HepG2 (cell line): Measurements from ENCODE around the gene SLC22A23. TPM values are rescaled to one million over a fixed set of nuclear protein-coding genes. Genes with fewer than 3 reads are reported as not detected.
A peak's percentile ranks its signal among the peaks of the same experiment; 100 is the strongest.

Source experiments
- ARID5B ChIP-seq: IDR thresholded peaks from 2 replicates; pipeline ENCODE4 v1.4.0; 2020; ENCODE audit warnings: mild to moderate bottlenecking, missing genetic modification reagents
- BRF2 ChIP-seq: sonication (generic); formaldehyde crosslinking; IDR thresholded peaks from 2 replicates; pipeline ENCODE4 v1.8.1; 2022; ENCODE audit warnings: mild to moderate bottlenecking, missing genetic modification reagents
- CSRNP1 ChIP-seq: sonication (generic); formaldehyde crosslinking; IDR thresholded peaks from 2 replicates; pipeline ENCODE4 v1.8.1; 2023; ENCODE audit warnings: mild to moderate bottlenecking, missing genetic modification reagents
- GATA4 ChIP-seq: sonication (generic); IDR thresholded peaks from 2 replicates; pipeline ENCODE4 v1.6.1; 2016; ENCODE audit warnings: antibody characterized with exemption, low read depth, borderline replicate concordance
- HNRNPK ChIP-seq: fragments of 200-400 bp; formaldehyde crosslinking; IDR thresholded peaks from 2 replicates; pipeline ENCODE4 v1.6.1; 2018; ENCODE audit warnings: low read length, low read depth, moderate library complexity, mild to moderate bottlenecking; ENCODE audit not compliant: poor library complexity, severe bottlenecking
- MED8 ChIP-seq: sonication (generic); formaldehyde crosslinking; IDR thresholded peaks from 2 replicates; pipeline ENCODE4 v1.8.1; 2023; ENCODE audit warnings: mild to moderate bottlenecking, missing genetic modification reagents; ENCODE audit not compliant: insufficient replicate concordance
- NFRKB ChIP-seq: fragments of 450-650 bp; IDR thresholded peaks from 2 replicates; pipeline ENCODE4 v1.6.1; 2017
- RBM39 ChIP-seq: fragments of 200-400 bp; formaldehyde crosslinking; IDR thresholded peaks from one replicate; pipeline ENCODE4 v1.6.1; 2018; ENCODE audit warnings: antibody characterized with exemption, mild to moderate bottlenecking, low read depth, low read length; ENCODE audit not compliant: poor library complexity, severe bottlenecking
- REST ChIP-seq, 2 experiments: IDR thresholded peaks; 2 replicates each; pipeline ENCODE4 v1.6.1; 2011 to 2012; ENCODE audit warnings: low read length in 2 of 2, borderline replicate concordance in 1 of 2, low read depth in 1 of 2, mild to moderate bottlenecking in 1 of 2, moderate library complexity in 1 of 2
- THYN1 ChIP-seq: sonication (generic); formaldehyde crosslinking; IDR thresholded peaks from 2 replicates; pipeline ENCODE4 v1.8.1; 2023; ENCODE audit warnings: low read depth, mild to moderate bottlenecking, moderate library complexity, missing genetic modification reagents, borderline replicate concordance
- ZNF557 ChIP-seq: sonication (generic); formaldehyde crosslinking; IDR thresholded peaks from 2 replicates; pipeline ENCODE4 v1.4.0; 2020; ENCODE audit warnings: missing genetic modification reagents
- ZNF770 ChIP-seq: sonication (generic); formaldehyde crosslinking; IDR thresholded peaks from 2 replicates; pipeline ENCODE4 v1.5.0; 2020; ENCODE audit warnings: mild to moderate bottlenecking, missing genetic modification reagents
- ZSCAN29 ChIP-seq: sonication (generic); formaldehyde crosslinking; conservative IDR thresholded peaks from 2 replicates; pipeline ENCODE4 v1.4.0; 2020; ENCODE audit warnings: mild to moderate bottlenecking, missing genetic modification reagents
- polyA plus RNA-seq, 8 experiments: library from polyadenylated mRNA; depleted of rRNA in 3 of 8; stranded (reverse) in 7 of 8; unstranded in 1 of 8; fragments of >200 nt; fragmentation: Illumina TruSeq in 4 of 8; extraction: Trizol in 4 of 8; gene quantifications; 2 replicates each; pipeline versions ENCODE4 v1.2.1 to v1.2.3, GENCODE V29; 2011 to 2016; ENCODE audit warnings: low read depth in 4 of 8, missing spikeins in 1 of 8, mixed read lengths in 1 of 8; ENCODE audit not compliant: insufficient read depth in 1 of 8
- total RNA-seq, 5 experiments: library from RNA; depleted of rRNA; stranded (reverse); fragments of >200 nt; fragmentation: Illumina TruSeq; extraction: Trizol; gene quantifications; 2 replicates each; pipeline ENCODE4 v1.2.3, GENCODE V29; 2016; ENCODE audit warnings: low read depth in 1 of 5

The SLC22A23 gene
- total and polyA plus RNA-seq, 2 of the 13 experiments (the other 11 are each of a cell fraction or from before 2014, with no cell fraction given): 11.8 to 17.5 TPM

- peak; percentile 28; the same call in 1 of the 2 replicates for TF ChIP-seq ARID5B (CRISPR knock-in tag)
- TF ChIP-seq ZNF557 (CRISPR knock-in tag): no peak
- TF ChIP-seq THYN1 (CRISPR knock-in tag): no peak
- no peak for TF ChIP-seq REST (IDR thresholded peaks at IDR 0.05; ENCODE audit: borderline replicate concordance in 1 of 2, low read depth in 1 of 2, low read length in 2 of 2)
- no peak for TF ChIP-seq CSRNP1 (CRISPR knock-in tag)
- no peak for TF ChIP-seq MED8 (CRISPR knock-in tag)
- no peak for TF ChIP-seq ZNF770 (CRISPR knock-in tag)
- no peak for TF ChIP-seq NFRKB
- TF ChIP-seq ZSCAN29 (CRISPR knock-in tag): no peak
- no peak for TF ChIP-seq HNRNPK
- TF ChIP-seq RBM39: no peak
- no peak for TF ChIP-seq GATA4
- TF ChIP-seq BRF2 (CRISPR knock-in tag): no peak
Observed at GRCh38 chr6:3406891-3407809, 49.7 kb downstream of the SLC22A23 start (continued).
